ENCODE results near the gene KIF16B.

DNA sequence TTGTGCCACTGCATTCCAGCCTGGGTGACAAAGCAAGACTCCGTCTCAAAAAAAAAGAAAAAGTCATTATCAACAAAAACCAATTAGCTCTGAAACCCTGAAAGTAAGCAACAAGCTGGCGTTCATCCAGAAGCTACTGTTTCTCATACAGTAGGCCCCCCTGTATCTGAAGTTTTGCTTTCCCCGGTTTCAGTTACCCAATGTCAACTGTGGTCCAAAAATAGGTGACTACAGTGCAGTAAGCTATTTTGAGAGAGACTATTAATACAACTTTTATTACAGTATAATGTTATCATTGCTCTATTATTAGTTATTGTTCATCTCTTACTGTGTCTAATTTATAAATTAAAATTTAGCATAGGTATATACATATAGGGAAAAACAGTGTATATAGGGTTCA is 135.1 kb downstream of the KIF16B start:
- no peak for TF ChIP-seq POLR2A (IDR thresholded peaks at IDR 0.05)
- TF ChIP-seq, protein P1, sequence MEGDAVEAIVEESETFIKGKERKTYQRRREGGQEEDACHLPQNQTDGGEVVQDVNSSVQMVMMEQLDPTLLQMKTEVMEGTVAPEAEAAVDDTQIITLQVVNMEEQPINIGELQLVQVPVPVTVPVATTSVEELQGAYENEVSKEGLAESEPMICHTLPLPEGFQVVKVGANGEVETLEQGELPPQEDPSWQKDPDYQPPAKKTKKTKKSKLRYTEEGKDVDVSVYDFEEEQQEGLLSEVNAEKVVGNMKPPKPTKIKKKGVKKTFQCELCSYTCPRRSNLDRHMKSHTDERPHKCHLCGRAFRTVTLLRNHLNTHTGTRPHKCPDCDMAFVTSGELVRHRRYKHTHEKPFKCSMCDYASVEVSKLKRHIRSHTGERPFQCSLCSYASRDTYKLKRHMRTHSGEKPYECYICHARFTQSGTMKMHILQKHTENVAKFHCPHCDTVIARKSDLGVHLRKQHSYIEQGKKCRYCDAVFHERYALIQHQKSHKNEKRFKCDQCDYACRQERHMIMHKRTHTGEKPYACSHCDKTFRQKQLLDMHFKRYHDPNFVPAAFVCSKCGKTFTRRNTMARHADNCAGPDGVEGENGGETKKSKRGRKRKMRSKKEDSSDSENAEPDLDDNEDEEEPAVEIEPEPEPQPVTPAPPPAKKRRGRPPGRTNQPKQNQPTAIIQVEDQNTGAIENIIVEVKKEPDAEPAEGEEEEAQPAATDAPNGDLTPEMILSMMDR (IDR thresholded peaks at IDR 0.05), result no peak
